Thoracic aorta (tissue), 2 donors: ENCODE data around the gene TNIK. TPM values are rescaled to one million over a fixed set of nuclear protein-coding genes. Genes with fewer than 3 reads are reported as not detected.

Experiments used
- ATAC-seq: fragments of 150-250 bp; one replicate; pipeline ENCODE4 v1.8.0; 2017; ENCODE audit warnings: low read depth; ENCODE audit not compliant: insufficient number of reproducible peaks, low FRiP score
- DNase-seq: peaks from one replicate; pipeline ENCODE4 v3.0.0-alpha.2; 2020; ENCODE audit warnings: low spot score
- H3K27ac ChIP-seq, 2 donors: fragments of 200-600 bp; sonication (generic); 1 replicate in 1 of 2; 2 replicates in 1 of 2; pipeline ENCODE4 v1.5.1; 2016; ENCODE audit warnings: mild to moderate bottlenecking in 2 of 2, moderate library complexity in 2 of 2
- H3K27me3 ChIP-seq: fragments of 200-600 bp; sonication (generic); replicated peaks from 2 replicates; pipeline ENCODE4 v1.6.0; 2016; ENCODE audit warnings: mild to moderate bottlenecking; ENCODE audit not compliant: insufficient read depth
- H3K36me3 ChIP-seq: fragments of 200-600 bp; sonication (generic); one replicate; pipeline ENCODE4 v1.5.1; 2016
- H3K4me1 ChIP-seq, 2 donors: fragments of 200-600 bp; sonication (generic); 1 replicate in 1 of 2; 2 replicates in 1 of 2; pipeline versions ENCODE4 v1.5.1 to v1.6.0; 2016; ENCODE audit warnings: low read depth in 2 of 2, mild to moderate bottlenecking in 1 of 2; ENCODE audit not compliant: control insufficient read depth in 1 of 2
- H3K4me3 ChIP-seq: fragments of 200-600 bp; sonication (generic); 2 replicates; pipeline ENCODE4 v1.5.1; 2016; ENCODE audit warnings: mild to moderate bottlenecking
- H3K9me3 ChIP-seq: fragments of 200-600 bp; sonication (generic); 2 replicates; pipeline ENCODE4 v1.5.1; 2016
- total RNA-seq, 2 donors: library from RNA; depleted of rRNA; stranded (reverse); fragments of >200 nt; gene quantifications; one replicate each; pipeline versions ENCODE4 v1.1.0 to v1.2.3, GENCODE V29; 2016
- TF ChIP-seq, protein P1 (sequence below): fragments of 200-600 bp; sonication (generic); IDR thresholded peaks from one replicate; pipeline ENCODE4 v1.5.1; 2019; ENCODE audit warnings: antibody characterized with exemption

TNIK gene
- total RNA-seq, 2 donors from 2014 or later, result 18.3 to 21.7 TPM

DNA sequence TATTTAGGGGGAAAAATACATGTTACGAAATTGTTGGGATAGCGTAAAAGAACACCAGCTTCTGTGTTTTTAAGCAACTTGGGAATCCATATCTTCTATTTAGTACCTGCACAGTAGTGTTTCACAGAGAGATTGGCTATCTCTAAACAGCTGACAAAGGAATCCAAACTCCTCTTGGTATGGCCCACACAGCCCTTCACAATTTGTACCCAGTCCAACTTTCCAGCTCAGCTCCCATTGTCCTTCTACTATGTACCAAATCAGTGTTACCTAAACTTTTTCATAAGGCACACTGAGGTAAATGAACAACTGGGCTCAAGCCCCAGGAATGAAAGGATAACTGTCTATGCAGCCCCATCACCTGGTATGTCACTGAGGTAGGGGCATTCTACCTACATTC is 61.9 kb downstream of the TNIK start:
- ATAC-seq, result no peak
- peaks cover 2 to 14% of the 10 kb centered on the region in 2 donors for H3K4me1 ChIP-seq
- H3K9me3 ChIP-seq, result no peaks in the 10 kb centered on the region
- TF ChIP-seq, protein P1, sequence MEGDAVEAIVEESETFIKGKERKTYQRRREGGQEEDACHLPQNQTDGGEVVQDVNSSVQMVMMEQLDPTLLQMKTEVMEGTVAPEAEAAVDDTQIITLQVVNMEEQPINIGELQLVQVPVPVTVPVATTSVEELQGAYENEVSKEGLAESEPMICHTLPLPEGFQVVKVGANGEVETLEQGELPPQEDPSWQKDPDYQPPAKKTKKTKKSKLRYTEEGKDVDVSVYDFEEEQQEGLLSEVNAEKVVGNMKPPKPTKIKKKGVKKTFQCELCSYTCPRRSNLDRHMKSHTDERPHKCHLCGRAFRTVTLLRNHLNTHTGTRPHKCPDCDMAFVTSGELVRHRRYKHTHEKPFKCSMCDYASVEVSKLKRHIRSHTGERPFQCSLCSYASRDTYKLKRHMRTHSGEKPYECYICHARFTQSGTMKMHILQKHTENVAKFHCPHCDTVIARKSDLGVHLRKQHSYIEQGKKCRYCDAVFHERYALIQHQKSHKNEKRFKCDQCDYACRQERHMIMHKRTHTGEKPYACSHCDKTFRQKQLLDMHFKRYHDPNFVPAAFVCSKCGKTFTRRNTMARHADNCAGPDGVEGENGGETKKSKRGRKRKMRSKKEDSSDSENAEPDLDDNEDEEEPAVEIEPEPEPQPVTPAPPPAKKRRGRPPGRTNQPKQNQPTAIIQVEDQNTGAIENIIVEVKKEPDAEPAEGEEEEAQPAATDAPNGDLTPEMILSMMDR, result no peak
- no peak overlapping the region for H3K4me3 ChIP-seq
- no peak overlapping the region for H3K27ac ChIP-seq
- no peaks in the 10 kb centered on the region for H3K27me3 ChIP-seq
- H3K36me3 ChIP-seq, result no peaks in the 10 kb centered on the region
- no peak for DNase-seq

DNA sequence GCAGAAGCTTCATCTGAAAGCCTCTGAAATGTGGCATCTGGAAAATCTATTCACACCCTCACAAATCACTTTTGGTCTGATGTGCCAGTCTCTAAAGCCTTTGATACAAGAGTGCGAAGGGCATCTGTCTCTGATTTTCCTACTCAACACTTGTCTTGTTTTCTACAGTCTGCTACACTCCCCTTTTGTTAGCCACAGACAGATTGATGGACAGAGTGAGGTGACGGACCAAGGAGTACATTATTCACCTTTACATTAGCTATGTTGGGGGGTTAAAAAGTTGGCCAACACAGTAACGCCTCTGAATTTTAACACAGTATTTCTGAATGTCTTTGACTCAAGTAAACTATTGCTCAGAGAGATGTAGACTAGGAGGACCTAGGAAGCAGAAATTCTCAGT is 63.1 kb downstream of the TNIK start:
- Histone ChIP-seq H3K9me3 (no peaks in the 10 kb centered on the region), H3K36me3 (no peaks in the 10 kb centered on the region), H3K27ac (no peak overlapping the region), H3K27me3 (no peaks in the 10 kb centered on the region), H3K4me3 (no peak overlapping the region), H3K4me1 (peaks cover 2 to 11% of the 10 kb centered on the region in 2 donors)
- DNase-seq (no peak), ATAC-seq (no peak)
- TF ChIP-seq, protein P1, result no peak

DNA sequence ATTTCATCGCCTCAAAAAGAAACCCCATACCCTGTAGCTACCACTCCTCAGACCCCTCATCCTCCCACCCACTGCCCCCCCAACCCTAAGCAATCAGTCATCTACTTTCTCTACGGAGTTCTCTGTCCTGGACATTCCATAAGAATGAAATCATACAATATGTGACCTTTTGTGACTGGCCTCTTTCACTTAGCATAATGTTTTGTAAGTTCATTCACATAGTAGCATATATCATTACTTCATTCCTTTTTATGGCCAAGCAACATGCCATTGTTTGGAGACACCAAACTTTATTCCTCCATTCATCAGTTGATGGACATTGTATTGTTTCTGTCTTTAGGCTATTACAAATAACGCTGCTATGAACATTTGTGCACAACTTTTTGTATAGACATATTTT is 64.2 kb downstream of the TNIK start:
- TF ChIP-seq, protein P1, result no peak
- no peaks in the 10 kb centered on the region for H3K9me3 ChIP-seq
- no peak for DNase-seq
- H3K36me3 ChIP-seq, result no peaks in the 10 kb centered on the region
- no peak for ATAC-seq
- no peak overlapping the region for H3K27ac ChIP-seq
- no peak overlapping the region for H3K4me3 ChIP-seq
- peaks cover 0 to 5% of the 10 kb centered on the region in 2 donors for H3K4me1 ChIP-seq
- no peaks in the 10 kb centered on the region for H3K27me3 ChIP-seq

DNA sequence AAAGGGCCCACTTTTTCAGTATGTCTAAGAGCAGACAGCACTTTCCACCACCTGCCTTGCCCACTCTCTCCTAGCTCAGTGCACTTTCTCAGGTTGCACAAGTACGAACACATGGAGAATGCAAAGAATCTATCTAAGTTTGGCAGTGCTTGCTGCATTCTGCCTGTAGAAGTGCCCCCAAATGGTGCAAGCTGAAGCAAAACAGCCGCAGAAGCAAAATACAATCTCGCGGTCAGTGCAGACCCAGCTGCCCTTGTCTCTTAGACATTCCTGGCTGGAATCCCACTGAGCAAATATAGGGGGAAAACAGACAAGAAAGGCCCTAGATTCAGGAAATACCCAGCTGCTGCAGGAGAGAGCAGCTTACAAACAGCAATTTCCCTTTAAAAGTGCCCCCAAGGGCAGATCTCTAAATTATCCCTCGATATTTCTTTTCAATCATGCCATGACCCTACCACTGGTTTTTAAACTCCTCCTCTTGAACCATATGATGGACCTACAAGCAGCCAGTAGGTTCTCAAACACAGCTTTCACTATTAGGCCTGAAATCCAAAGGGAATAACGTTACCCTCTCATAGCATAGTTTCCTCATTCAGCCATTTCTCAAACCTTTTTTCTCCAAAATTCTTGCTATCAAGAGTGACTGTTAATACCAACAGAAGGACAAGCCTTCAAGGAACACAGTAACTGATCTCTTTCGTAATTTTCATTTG is 67.0 kb downstream of the TNIK start:
- H3K36me3 ChIP-seq, result no peaks in the 10 kb centered on the region
- no peaks in the 10 kb centered on the region for H3K9me3 ChIP-seq
- H3K27ac ChIP-seq, result no peak overlapping the region
- DNase-seq (no peak), ATAC-seq (no peak)
- H3K4me3 ChIP-seq, result no peak overlapping the region
- peaks cover 0 to 5% of the 10 kb centered on the region in 2 donors for H3K4me1 ChIP-seq
- TF ChIP-seq, protein P1, result no peak
- H3K27me3 ChIP-seq, result no peaks in the 10 kb centered on the region

DNA sequence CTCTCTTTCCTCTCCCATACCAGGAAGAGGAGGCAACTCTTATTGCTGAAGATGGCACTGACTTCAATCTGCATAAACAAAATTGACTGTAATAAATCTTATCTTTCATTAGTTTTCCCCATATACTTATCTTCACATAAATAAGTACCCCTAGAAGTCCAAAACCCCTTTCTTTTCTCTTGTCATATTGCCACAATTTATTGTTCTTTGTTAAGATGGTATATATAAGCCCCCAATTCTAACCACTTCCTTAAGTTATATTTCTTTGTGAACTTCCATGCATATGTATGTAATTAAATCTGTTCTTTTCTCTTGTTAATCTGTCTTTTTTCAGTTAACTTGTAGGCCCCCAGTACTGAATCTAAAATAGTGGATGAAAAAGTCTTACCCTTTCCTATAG is 68.8 kb downstream of the TNIK start:
- Histone ChIP-seq H3K27ac (no peak overlapping the region), H3K4me3 (no peak overlapping the region), H3K36me3 (no peaks in the 10 kb centered on the region), H3K4me1 (peaks cover 0 to 5% of the 10 kb centered on the region in 2 donors), H3K9me3 (no peaks in the 10 kb centered on the region), H3K27me3 (no peaks in the 10 kb centered on the region)
- DNase-seq (no peak), ATAC-seq (no peak)
- TF ChIP-seq, protein P1, result no peak
